NCI-H1417 (cell line): ENCODE results near the gene OR10T2.
"Not testable (repeated sequence)": the region's sequence is repeated elsewhere in the genome, so short reads cannot be mapped to it uniquely, and the experiment has no call there.

ENCODE experiments used
- DNase-seq, 3 experiments: peaks; one replicate each; lab custom pipeline; 2025; lab: John Stamatoyannopoulos, UW

The OR10T2 gene

DNA sequence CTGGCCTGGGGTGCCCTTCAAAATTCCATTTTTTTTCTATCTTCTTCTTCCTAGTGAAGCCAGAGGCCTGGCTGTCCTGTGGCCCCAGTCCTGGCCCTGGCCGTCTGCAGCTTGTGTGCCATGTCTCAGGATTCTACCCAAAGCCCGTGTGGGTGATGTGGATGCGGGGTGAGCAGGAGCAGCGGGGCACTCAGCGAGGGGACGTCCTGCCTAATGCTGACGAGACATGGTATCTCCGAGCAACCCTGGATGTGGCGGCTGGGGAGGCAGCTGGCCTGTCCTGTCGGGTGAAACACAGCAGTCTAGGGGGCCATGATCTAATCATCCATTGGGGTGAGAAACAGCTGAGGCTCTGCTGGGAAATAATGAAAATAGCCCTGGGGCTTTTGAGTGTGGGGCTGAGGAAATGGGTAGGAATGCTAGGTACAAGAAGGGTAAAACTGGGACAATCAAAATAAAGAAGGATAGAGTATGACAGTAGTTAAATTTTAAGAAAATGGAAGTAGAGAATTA, 43.4 kb downstream of the OR10T2 start:
- DNase-seq = no peak

DNA sequence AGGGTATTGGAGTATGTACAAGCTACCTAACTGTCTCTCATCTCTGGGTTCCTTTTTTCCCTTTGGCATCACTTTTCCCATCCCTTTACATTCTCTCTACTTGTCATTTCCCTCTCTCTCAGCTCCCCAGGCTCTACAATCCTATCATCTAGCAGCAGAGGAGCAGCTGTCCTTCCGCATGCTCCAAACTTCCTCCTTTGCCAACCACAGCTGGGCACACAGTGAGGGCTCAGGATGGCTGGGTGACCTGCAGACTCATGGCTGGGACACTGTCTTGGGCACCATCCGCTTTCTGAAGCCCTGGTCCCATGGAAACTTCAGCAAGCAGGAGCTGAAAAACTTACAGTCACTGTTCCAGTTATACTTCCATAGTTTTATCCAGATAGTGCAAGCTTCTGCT, 45.0 kb downstream of the OR10T2 start:
- no peak for DNase-seq

DNA sequence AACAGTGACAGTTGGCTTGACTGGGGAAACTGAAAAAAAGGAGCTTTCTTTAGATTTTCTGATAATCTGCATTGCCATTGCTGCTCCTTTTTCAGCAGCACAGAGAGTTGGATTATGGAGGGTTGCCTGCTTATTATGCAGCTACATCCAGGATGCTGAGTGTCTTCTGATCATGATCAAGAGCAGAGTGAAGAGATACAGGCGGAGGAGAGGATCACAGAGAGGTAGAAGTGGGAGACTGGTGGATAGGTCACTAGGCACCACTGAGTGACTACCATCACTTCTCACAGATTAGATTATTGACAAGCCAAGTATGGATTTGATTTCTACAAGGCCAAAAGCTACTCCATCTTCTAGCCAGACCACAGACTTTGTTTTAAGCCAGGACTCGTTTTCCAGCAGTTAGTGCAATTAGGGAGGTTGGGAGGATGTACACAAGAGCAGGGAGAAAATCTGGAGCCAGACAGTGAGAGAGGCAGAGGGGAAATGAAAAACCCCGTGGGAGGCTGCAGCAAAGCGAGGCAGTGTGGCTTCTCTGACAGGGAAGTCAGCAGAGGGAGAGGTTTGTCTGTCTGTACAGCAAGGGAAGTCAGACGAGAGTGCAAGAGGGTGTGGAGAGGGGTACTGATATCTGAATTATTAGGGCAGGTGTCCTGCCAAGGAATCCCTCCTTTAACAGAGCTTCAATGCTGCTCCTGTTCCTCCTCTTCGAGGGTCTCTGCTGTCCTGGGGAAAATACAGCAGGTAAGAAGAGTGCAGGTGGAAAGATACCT, 45.8 kb downstream of the OR10T2 start, which contains the start of gene CD1E:
CD1E (plus strand) TSS at position 592 of the 773 bp plus-strand sequence; CDS start at position 687, 95 bp downstream.
- DNase-seq = no peak

- not testable (repeated sequence) for DNase-seq
These were observed 50.3 kb downstream of the OR10T2 start for GRCh38 chr1:158348946-158349345.
